Measurements from ENCODE around the gene TAP2.

DNA sequence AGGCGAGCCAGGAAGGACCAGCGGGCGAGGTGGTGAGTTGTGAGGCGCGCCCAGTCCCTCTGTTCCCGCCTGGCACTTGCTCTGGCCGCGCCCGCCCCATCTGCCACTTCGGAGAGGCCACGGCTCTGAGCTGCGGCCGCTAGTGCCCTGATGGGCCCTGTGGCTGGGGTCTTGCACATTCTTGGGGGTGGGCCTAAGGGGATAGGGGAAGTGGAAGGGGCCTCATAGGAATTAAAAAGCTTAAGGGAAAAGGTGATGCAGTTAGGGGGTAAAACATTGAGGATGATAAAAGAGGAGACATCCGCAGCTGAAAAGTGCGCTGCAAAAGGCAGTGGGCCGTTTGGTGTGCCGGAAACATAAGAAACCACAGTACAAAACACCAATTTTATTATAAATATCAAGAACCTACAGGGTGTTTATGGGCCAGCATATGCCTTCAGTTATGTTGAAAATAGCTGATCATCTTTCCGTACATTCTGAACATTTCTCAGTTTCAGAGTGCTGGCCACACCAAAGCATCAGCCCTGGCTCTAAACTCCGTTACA lies 6.4 kb upstream of the TAP2 start:
- TF ChIP-seq POLR2A (IDR thresholded peaks at IDR 0.05): no peak
- TF ChIP-seq, protein P1, sequence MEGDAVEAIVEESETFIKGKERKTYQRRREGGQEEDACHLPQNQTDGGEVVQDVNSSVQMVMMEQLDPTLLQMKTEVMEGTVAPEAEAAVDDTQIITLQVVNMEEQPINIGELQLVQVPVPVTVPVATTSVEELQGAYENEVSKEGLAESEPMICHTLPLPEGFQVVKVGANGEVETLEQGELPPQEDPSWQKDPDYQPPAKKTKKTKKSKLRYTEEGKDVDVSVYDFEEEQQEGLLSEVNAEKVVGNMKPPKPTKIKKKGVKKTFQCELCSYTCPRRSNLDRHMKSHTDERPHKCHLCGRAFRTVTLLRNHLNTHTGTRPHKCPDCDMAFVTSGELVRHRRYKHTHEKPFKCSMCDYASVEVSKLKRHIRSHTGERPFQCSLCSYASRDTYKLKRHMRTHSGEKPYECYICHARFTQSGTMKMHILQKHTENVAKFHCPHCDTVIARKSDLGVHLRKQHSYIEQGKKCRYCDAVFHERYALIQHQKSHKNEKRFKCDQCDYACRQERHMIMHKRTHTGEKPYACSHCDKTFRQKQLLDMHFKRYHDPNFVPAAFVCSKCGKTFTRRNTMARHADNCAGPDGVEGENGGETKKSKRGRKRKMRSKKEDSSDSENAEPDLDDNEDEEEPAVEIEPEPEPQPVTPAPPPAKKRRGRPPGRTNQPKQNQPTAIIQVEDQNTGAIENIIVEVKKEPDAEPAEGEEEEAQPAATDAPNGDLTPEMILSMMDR (IDR thresholded peaks at IDR 0.05 in 4 of 5, conservative IDR thresholded peaks at IDR 0.05 in 1 of 5): no peak
